A549 (cell line): ENCODE data around the gene PCNX3.

Source experiments
- BHLHE40 ChIP-seq: IDR thresholded peaks from 2 replicates; pipeline ENCODE4 v1.6.1; 2012; ENCODE audit warnings: low read depth, low read length, inconsistent platforms
- CEBPB ChIP-seq, 2 experiments: fragments of >200 bp in 1 of 2; sonication (Bioruptor Twin) in 1 of 2; formaldehyde crosslinking in 1 of 2; IDR thresholded peaks; 2 replicates each; pipeline ENCODE4 v1.6.1; 2012 to 2016
- CHD2 ChIP-seq: fragments of 150-350 bp; IDR thresholded peaks from 2 replicates; pipeline ENCODE4 v1.6.1; 2014; ENCODE audit warnings: low read length; ENCODE audit not compliant: partially characterized antibody
- HDAC2 ChIP-seq: fragments of 200-600 bp; sonication (generic); IDR thresholded peaks from 2 replicates; pipeline ENCODE4 v1.6.1; 2016
- HOXA7 ChIP-seq: fragments of 250-450 bp; sonication (Bioruptor Pico); IDR thresholded peaks from 2 replicates; pipeline ENCODE4 v1.5.0; 2020; ENCODE audit warnings: mild to moderate bottlenecking, moderate library complexity
- POLR2A ChIP-seq: IDR thresholded peaks from 2 replicates; pipeline ENCODE4 v1.6.1; 2012; ENCODE audit warnings: mild to moderate bottlenecking, low read length
- POLR2AphosphoS2 ChIP-seq: conservative IDR thresholded peaks from 2 replicates; pipeline ENCODE4 v1.6.1; 2012; ENCODE audit warnings: low read length, improper control_type of control experiment, inconsistent platforms
- RAD21 ChIP-seq, 2 experiments: fragments of >200 bp in 1 of 2; sonication (Bioruptor Twin) in 1 of 2; formaldehyde crosslinking in 1 of 2; IDR thresholded peaks in 1 of 2; conservative IDR thresholded peaks in 1 of 2; 2 replicates in 1 of 2; 3 replicates in 1 of 2; pipeline ENCODE4 v1.6.1; 2012 to 2018; ENCODE audit warnings: inconsistent platforms in 1 of 2
- ZFP36 ChIP-seq: fragments of 450-650 bp; IDR thresholded peaks from 2 replicates; pipeline ENCODE4 v1.6.1; 2014; ENCODE audit warnings: borderline replicate concordance; ENCODE audit not compliant: partially characterized antibody
- TF ChIP-seq, protein P1 (sequence below): fragments of >200 bp; sonication (Bioruptor Twin); formaldehyde crosslinking; IDR thresholded peaks from 3 replicates; pipeline ENCODE4 v1.5.1; 2016
- TF ChIP-seq, protein P2 (sequence below): fragments of 250-450 bp; sonication (Bioruptor Pico); IDR thresholded peaks from 2 replicates; pipeline ENCODE4 v1.5.0; 2021; ENCODE audit warnings: mild to moderate bottlenecking, moderate library complexity, borderline replicate concordance

DNA sequence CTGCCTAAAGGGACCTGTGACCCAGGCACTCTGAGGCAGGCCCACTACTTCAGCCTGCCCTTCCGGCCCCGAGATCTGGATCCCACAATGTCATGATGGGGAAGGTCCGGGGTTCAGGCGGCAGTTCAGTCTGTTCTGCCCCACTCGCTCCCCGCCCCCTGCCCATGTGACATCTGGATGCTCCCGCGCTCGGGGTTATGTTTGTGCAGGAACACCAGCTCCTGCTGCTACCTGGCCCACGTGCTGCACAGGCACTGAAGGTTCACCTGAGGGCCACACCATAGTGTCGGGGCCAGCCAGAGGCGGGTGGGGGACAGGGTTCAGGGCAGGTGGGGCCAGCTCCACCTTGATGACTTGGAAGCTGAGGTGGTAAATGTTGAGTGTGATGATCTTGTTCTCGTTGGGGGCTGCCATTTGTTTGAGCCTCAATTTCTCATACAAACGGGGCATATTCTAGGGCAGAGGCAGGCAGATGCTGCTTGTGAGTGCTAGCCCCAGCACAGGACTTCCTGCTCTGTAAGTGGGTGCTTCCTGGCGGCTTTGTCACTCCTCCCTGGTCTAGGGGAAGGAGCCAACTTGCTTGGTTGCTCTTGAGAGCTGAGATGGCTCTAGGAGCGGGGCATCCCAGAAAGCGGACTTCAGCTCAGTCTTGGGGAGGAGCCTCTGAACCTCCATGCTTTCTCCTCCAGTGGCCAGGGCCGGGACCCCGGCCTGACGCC, 18.0 kb downstream of the PCNX3 start:
- TF ChIP-seq CEBPB (IDR thresholded peaks at IDR 0.05), result no peak
- TF ChIP-seq HDAC2, result no peak
- TF ChIP-seq POLR2AphosphoS2, result no peak
- no peak for TF ChIP-seq BHLHE40
- TF ChIP-seq, protein P1, sequence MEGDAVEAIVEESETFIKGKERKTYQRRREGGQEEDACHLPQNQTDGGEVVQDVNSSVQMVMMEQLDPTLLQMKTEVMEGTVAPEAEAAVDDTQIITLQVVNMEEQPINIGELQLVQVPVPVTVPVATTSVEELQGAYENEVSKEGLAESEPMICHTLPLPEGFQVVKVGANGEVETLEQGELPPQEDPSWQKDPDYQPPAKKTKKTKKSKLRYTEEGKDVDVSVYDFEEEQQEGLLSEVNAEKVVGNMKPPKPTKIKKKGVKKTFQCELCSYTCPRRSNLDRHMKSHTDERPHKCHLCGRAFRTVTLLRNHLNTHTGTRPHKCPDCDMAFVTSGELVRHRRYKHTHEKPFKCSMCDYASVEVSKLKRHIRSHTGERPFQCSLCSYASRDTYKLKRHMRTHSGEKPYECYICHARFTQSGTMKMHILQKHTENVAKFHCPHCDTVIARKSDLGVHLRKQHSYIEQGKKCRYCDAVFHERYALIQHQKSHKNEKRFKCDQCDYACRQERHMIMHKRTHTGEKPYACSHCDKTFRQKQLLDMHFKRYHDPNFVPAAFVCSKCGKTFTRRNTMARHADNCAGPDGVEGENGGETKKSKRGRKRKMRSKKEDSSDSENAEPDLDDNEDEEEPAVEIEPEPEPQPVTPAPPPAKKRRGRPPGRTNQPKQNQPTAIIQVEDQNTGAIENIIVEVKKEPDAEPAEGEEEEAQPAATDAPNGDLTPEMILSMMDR, result no peak
- TF ChIP-seq RAD21 (conservative IDR thresholded peaks at IDR 0.05 in 1 of 2, IDR thresholded peaks at IDR 0.05 in 1 of 2), result no peak
- no peak for TF ChIP-seq ZFP36
- no peak for TF ChIP-seq POLR2A
- no peak for TF ChIP-seq CHD2
- TF ChIP-seq, protein P2, sequence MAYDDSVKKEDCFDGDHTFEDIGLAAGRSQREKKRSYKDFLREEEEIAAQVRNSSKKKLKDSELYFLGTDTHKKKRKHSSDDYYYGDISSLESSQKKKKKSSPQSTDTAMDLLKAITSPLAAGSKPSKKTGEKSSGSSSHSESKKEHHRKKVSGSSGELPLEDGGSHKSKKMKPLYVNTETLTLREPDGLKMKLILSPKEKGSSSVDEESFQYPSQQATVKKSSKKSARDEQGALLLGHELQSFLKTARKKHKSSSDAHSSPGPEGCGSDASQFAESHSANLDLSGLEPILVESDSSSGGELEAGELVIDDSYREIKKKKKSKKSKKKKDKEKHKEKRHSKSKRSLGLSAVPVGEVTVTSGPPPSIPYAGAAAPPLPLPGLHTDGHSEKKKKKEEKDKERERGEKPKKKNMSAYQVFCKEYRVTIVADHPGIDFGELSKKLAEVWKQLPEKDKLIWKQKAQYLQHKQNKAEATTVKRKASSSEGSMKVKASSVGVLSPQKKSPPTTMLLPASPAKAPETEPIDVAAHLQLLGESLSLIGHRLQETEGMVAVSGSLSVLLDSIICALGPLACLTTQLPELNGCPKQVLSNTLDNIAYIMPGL (CRISPR knock-in tag), result no peak
- TF ChIP-seq HOXA7 (CRISPR knock-in tag), result no peak
